GM21786 (cell line): ENCODE data around the gene RARRES2.

Source experiments
- ATAC-seq: cut with Tn5 transposase; IDR thresholded peaks from one replicate; pipeline ENCODE4 v1.9.1; 2021; ENCODE audit not compliant: unreplicated experiment

Gene RARRES2

GRCh38 chr7:150363370-150363769 lies 21.9 kb upstream of the RARRES2 start:
- ATAC-seq, result no peak

DNA sequence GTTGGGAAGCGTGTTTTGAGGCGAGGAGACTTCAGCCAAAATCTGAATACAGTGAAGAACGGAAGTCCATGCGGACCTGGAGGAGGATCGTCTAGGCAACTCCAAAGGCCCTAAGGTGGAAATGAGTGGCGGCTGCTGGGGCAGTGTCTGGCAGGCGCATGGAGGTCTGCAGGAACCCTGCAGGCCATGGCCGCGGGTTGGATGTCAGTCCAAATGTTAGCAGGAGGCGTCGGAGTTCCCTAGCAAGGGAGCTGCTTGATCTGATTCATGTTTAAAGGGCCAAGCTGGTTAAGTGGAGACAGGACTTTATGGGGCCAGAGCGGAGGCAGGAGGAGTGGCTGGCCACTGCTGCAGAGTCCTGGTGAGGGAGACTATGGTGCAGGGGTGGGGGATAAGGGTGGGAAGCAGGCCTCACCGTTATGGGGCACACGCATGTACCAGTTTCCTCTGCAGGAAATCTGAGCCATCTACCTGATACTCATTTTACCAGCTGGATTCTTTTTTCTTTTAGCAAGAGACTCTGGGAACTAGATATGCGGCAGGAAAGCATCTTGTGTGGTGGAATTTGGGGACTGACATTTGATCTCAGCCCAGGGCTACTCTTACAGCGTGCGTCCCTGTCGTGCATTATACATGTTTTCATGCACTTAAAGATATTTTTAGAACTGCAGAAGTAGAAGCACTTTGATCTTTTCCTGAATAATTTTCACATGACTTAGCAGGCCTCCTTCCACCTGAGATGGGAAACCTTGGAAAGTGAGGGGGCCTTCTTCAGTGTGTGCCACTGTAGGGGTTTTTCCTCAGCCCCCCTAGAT lies 20.6 kb upstream of the RARRES2 start:
- no peak for ATAC-seq

DNA sequence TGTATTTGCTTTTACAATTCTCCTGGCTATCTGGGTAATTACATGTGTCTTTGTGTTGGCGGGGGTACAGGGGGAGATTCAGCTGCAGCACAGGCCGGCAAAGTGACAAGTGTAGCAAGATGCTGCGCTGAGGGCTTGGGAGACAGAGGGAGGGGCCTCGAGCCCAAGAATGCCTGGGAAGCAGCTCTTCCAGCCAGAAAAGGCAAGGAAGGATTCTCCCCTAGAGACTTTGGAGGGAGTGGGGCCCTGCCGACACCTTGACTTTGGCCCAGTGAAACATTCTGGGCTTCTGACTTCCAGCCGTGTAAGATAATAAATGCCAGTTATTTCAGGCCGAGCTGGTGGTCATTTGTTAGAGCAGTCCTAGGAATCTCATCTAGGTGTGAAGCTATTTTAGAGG lies 20.0 kb upstream of the RARRES2 start:
- ATAC-seq, result no peak

- ATAC-seq, result no peak
Observed at GRCh38 chr7:150360363-150361058, 19.1 kb upstream of the RARRES2 start.

DNA sequence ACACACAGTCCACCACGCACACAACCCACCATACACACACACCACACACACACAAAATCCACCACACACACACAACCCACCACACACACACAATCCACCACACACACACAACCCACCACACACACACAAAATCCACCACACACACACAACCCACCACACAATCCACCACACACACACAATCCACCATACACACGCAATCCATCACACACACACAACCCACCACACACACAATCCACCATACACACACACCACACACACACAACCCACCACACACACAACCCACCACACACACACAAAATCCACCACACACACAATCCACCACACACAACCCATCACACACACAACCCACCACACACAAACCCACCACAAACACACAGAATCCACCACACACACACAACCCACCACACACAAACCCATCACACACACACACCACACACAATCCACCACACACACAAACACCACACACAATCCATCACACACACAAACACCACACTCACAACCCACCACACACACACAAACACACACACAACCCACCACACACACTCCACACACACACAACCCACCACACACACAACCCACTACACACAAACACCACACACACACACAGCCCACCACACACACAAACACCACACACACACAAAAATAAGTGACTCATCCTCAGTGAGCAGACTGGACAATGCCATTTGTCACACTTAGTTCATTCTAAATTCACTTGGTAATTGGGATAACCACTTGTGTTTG lies 18.4 kb upstream of the RARRES2 start:
- no peak for ATAC-seq

GRCh38 chr7:150358988-150359621 lies 17.7 kb upstream of the RARRES2 start:
- no peak for ATAC-seq

- ATAC-seq, result no peak
Observed at GRCh38 chr7:150358433-150358832, 17.0 kb upstream of the RARRES2 start.

DNA sequence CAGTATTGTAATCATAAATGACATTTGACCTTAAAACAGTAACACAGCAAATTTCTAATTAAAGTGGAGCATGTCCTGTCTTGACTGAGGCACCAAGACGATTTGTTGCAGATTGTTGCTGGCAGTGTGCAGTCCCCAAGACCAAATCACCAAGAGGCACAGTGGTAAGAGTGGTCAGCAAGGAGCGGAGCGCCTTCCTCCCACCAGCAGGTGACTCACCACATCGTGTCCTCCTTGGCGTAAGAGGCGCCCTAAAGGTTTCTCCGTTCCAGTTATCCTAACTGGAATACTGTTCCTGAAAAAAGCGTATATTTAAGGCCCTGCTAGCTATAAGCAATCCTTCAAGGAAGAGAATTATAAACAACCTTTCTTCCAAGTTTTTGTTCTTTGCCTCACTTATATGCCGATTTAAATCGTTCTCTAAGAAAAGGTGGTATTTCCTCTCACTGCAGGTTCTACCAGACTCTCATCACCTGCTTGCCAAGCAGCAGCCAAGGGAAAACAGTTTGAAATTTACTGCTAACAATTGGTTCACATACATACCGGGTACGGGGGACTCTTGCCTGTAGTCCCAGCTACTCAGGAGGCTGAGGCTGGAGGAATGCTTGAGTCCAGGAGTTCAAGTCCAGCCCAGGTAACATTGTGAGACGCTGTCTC lies 16.5 kb upstream of the RARRES2 start:
- peak; percentile 15 for ATAC-seq

GRCh38 chr7:150357270-150357669 lies 15.8 kb upstream of the RARRES2 start:
- peak; percentile 51 for ATAC-seq

GRCh38 chr7:150356265-150356897 lies 15.0 kb upstream of the RARRES2 start:
- ATAC-seq, result no peak

DNA sequence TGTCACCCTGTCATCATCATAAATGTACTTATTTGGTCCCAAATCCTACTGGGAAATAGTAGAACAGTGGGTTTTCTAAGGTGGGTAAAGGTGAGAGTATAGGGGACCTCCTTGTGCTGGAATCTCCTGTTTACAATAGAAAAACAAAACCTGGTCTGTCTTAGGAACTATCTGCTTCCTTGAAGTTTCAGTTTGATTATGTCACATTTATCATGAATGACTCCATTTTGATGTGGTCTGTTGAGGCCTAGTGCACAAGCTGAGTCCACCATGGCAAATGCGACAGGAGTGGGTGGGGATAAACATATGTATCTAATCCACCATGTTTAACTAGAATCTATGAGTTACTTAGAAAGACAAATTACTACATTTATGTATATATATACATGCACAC lies 14.2 kb upstream of the RARRES2 start:
- ATAC-seq, result no peak

- ATAC-seq, result no peak
Observed at GRCh38 chr7:150351587-150352194, 10.3 kb upstream of the RARRES2 start.

DNA sequence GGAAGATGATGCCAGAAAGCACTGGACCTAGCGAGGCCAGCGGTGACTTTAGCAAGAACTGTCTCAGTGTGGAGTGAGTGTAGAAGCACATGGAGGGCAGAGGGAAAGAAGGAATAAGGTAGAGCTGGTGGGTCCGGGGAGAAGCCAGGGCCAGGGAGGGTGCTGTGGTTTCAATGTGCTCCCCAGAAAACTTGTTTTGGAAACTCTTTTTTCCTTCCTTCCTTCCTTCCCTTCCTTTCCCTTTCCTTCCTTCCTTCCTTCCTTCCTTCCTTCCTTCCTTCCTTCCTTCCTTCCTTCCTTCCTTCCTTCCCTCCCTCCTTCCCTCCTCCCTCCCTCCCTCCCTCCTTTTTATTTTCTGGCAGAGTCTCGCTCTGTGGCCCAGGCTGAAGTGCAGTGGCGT lies 5.5 kb upstream of the RARRES2 start:
- no peak for ATAC-seq

DNA sequence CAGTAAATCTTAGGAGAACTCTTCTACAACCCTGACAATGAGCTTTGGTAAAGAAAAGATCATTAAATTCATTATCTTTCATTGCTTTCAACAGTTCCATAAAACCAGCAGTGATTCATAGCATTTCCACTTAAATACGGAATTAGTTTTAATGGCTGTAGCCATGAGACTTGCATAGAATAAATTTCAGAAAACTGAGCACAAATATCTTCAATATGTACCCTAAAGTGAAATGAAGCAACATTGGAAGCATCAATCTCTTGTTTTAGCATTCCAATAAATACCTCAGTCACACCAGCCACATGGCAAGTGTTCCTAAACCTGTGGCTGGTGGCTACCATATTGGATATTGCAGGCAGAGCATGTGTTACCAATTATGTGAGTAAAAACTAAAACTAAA lies 3.6 kb upstream of the RARRES2 start:
- ATAC-seq, result no peak

DNA sequence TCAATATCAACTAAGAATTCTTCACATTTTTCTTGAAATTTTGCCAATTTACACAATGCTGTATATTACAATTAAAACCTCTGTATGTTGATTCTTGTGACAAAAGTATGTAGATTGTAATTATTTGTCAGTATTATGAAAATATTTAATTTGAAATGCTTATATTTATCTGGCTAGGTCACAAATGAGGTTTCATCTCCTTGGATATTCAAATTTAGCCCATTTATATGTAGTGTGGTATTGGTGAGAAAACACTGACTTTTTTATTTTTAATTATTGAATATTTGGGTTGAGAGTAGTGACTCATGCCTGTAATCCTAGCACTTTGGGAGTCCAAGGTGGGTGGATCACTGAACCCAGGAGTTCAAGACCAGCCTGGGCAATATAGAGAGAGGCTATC lies 2.9 kb upstream of the RARRES2 start:
- ATAC-seq, result no peak

- no peak for ATAC-seq
Observed at GRCh38 chr7:150343225-150343624, 1.8 kb upstream of the RARRES2 start.

GRCh38 chr7:150342121-150342408 lies 636 bp upstream of the RARRES2 start:
- ATAC-seq, result no peak

GRCh38 chr7:150340875-150341262 lies 560 bp downstream of the RARRES2 start:
- no peak for ATAC-seq

DNA sequence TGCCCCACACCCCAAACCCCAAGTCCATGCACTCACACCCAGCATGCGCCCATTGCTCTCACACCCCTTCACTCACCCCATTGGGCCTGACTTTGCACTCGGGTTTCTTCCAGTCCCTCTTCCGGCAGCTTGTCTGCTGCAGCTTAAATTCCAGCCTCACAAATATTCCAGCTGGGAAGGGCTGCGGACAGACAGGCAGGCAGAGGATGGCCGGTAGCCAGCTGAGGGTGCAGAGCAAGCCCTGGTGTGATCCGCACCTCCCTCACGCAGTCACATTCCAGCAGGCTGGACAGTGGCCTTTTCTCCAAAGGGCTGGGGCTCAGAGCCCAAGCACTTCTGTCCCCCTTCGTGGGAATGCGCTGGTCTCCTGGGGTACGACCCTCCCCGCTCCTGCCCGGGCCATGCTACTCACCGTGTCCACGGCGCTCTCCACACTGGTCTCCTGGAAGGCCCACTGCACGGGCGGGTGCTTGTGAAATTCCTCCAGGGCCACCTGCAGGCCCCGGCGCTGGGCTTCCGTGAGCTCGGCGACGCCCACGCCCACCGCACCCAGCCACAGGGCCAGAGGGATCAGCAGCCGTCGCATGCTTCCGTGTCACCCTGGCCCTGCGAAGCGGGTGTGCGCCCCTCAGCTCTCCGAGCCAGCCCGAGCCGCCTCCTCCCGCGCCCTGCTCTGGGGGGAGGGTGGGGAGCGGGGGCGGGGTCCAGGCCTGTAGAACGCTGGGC lies 1.2 kb downstream of the RARRES2 start:
- no peak for ATAC-seq

DNA sequence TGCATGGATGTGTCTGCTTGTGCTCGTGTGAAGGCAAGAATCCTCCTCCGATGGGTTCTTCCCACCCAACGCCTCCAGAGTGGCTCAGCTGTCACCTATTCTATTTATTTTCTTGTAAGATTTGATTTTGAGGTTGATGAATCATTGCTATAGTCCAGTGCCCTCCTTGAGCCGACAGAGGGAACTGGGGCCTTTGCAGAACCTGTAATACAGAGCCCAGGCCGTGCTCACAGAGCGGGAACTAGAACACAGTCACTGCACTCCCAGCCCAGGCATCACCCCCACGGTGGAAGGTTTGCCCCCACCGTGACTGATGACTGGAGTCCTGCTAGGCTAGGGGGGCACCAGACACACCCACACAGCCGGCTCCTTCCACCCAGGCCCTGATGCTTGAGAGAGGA lies 2.0 kb downstream of the RARRES2 start:
- ATAC-seq, result peak; percentile 55
